GM19455 (cell line): ENCODE results near the gene MIEN1.
"Not testable (repeated sequence)": the region's sequence is repeated elsewhere in the genome, so short reads cannot be mapped to it uniquely, and the experiment has no call there.

Source experiments
- ATAC-seq: cut with Tn5 transposase; IDR thresholded peaks from one replicate; pipeline ENCODE4 v1.9.1; 2021; ENCODE audit not compliant: unreplicated experiment

MIEN1 gene

GRCh38 chr17:39756380-39757079 is 26.2 kb upstream of the MIEN1 start:
- ATAC-seq, result no peak

- ATAC-seq, result peak; percentile 21
Measured at GRCh38 chr17:39755554-39756379, 25.4 kb upstream of the MIEN1 start.

GRCh38 chr17:39754958-39755553 is 24.7 kb upstream of the MIEN1 start:
- ATAC-seq, result no peak

DNA sequence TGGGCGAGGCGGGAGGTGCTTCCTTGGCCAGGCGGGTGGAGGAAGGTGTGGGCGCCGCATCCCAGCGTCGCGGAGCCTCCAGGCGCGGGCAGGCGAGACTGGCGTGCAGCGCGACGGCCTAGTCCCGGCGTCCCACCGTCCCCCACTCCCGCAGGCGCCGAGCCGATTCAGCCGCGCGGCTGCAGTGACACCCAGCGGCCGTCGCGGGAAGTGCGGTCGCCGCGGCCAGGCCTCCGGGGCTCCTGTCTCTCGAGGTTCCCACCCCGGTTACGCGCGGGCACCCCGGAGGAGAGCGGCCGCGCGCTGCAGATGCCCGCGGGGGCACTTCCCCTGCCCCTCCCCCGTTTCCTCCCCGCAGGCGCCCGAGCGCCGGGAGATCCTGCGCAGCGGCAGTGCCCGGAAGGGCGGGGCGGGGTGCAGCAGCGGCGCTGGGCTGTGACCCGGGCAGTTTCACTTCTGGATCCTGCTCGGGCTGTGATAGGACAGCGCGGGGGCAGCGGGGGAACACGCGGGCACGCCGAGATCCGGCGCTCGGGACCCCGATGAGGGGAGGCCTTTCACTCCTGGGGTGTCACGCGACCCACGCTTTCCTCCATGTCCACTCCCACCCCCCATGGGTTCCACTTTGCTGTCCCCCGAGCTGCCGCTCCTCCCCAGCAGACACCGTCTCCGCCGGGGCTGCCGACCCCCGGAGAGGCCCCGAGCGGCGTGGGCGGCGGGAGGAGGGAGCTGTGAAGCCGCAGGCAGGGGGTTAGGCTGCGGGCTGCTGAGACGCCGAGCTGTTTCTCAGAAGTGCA is 24.0 kb upstream of the MIEN1 start:
- peak; percentile 61 for ATAC-seq

DNA sequence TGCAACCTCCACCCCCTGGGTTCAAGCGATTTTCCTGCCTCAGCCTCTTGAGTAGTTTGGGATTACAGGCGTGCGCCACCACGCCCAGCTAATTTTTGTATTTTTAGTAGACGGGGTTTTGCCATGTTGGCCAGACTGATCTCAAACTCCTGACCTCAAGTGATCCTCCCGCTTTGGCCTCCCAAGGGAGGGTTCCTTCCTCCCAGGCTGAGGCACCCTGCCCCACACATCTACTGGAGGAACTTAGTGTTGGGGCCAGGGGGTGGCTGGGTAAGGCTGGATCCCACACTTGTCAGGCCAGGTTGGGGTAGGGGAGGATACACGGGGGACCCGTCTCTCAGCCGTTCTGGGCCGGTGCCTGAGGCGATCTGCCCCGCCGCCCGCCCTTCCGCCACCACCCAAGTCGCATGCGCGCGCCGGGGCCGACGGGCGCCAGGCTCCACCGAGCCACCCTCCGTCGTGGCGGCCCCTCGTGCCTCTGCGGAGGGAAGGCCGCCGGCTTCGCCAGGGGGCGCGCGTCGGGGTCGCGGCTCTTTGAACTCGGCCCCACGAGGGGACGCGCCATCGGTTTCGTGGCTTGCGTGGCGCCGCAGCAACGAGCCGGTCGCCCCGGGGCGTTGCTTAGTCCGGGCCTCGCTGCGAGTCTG is 23.3 kb upstream of the MIEN1 start:
- ATAC-seq, result peak; percentile 29

GRCh38 chr17:39752241-39752881 is 22.0 kb upstream of the MIEN1 start:
- no peak for ATAC-seq

- no peak for ATAC-seq
Measured at GRCh38 chr17:39751637-39752036, 21.3 kb upstream of the MIEN1 start.

DNA sequence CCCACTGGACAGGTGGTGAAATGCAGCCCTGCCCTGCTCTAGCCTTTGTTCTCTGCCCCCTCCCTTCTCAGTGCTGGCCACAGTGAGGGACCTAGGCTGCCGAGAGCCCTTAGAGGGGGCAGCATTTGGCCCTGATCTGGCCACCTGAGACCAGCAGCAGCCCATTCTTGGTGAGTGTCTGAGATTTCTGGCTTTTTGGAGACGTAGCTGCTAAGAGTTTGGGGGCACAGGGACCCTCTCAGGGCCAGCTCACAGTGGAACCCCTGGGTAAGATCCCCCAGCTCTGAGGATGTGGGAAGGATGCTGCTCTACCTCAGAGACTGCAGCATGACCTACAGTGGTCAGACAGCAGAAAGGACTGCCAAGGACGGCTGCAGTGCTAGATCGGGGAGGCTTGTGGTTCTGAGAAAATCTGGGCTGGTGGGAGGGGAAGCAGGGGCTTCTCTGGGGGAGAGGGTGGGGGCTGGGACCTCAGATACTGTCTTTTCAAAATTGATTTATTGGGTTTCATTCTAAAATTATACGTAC is 20.7 kb upstream of the MIEN1 start:
- ATAC-seq, result no peak

DNA sequence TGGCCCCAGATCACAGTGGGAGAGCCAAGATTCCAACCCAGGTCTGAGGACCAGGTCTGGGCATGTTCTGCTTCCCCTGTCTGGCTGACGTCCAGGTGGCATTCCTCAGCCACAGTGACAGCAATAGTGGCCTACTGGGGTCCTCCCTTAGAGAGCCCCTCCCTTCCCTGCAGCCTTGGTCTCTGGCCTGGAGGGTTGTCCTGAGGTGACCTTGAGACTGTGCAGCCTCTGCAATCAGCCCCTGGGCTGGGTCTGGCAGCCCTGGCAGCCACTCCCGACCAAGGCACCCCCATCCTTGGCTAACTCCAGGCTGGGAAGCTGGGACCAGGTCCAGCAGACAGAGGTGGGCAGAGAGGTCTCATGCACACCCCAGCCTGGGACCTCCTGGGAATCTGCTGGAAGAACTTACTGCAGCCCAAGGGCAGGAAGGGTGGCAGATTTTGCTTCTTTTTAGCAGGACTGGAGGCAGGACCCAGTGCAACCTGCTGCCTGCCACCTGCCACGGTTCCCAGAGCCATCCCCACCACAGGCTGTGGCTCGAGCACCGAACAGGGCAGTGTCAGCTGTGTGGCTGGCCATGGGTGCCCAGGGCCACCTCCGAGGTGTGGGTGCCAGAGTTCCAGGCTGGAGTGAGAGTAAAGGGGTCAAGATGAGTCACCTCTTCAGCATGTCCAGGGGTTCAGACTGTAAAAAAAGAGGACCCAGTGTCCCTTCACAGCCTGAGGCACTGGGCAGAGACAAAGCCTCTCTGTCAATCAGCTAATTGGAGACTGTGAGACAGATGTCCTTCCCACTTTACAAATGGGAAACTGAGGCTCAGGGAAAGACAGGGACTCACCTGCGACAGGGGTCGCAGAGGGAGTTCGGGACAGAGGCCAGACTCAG is 20.0 kb upstream of the MIEN1 start:
- ATAC-seq, result no peak

DNA sequence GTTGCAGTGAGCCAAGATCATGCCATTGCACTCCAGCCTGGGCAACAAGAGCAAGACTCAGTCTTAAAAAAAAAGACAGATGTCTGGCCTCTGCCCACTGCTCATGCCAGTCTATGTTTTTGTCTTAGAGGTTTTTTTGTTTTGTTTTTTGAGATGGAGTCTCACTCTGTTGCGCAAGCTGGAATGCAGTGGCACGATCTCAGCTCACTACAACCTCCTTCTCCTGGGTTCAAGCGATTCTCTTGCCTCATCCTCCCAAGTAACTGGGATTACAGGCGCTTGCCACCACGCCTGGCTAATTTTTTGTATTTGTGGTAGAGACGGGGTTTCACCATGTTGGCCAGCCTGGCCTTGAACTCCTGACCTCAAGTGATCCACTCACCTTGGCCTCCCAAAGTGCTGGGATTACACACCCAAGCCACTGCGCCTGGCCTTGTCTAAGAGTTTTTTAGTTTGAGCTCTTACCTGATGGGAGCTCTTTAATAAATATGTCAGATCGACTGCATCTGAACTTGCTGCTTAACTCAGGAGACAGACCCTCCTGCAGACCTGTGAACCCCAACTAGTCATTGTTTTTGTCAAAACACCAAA is 18.2 kb upstream of the MIEN1 start:
- ATAC-seq, result not testable (repeated sequence)

- no peak for ATAC-seq
Measured at GRCh38 chr17:39747745-39748144, 17.4 kb upstream of the MIEN1 start.

GRCh38 chr17:39746145-39746461 is 15.8 kb upstream of the MIEN1 start:
- ATAC-seq, result no peak

- ATAC-seq, result no peak
Measured at GRCh38 chr17:39745335-39746144, 15.2 kb upstream of the MIEN1 start.

GRCh38 chr17:39744836-39745215 is 14.5 kb upstream of the MIEN1 start:
- no peak for ATAC-seq

DNA sequence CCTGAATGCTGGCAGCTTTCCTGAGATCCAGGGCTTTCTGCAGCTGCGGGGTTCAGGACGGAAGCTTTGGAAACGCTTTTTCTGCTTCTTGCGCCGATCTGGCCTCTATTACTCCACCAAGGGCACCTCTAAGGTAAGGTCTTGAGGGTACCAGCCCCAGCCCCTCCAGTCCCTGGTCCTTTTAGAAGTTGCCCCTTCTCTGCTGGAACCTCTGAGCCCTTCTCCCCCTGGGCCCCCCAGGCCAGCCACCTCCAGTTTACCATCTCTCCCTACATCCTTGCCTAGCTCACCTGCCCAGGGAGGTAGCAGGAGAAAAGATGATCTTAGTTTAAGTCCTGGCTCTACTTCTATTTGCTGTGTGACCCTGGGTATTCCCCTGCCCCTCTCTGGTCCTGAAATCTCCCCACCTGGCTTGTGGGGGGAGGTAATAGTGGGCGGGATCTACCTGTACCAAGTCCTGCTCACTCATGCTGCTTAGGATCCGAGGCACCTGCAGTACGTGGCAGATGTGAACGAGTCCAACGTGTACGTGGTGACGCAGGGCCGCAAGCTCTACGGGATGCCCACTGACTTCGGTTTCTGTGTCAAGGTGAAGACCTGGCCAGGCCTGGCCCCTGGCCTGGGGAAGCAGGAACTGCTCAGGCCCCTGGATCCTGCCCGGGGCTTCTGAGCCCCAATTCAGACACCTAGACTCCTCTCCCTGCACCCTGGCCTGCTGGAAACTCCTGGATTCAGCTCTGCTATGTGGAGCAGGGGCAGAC is 13.9 kb upstream of the MIEN1 start:
- ATAC-seq, result no peak

DNA sequence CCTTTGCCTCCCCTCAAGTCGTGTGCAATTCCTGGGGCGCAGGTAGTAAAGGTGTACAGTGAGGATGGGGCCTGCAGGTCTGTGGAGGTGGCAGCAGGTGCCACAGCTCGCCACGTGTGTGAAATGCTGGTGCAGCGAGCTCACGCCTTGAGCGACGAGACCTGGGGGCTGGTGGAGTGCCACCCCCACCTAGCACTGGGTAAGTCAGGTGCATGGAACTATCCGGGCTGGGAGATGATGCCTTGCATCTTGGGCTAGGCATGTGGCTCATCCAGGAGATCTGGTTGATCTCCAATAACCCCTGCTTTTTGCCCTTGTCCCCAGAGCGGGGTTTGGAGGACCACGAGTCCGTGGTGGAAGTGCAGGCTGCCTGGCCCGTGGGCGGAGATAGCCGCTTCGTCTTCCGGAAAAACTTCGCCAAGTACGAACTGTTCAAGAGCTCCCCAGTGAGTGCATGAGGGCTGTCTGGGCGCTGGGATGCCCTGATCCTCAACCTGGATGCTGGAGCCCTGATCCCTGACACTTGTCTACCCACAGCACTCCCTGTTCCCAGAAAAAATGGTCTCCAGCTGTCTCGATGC is 12.6 kb upstream of the MIEN1 start:
- ATAC-seq, result no peak
